ENCODE results near the gene RAB9A.

DNA sequence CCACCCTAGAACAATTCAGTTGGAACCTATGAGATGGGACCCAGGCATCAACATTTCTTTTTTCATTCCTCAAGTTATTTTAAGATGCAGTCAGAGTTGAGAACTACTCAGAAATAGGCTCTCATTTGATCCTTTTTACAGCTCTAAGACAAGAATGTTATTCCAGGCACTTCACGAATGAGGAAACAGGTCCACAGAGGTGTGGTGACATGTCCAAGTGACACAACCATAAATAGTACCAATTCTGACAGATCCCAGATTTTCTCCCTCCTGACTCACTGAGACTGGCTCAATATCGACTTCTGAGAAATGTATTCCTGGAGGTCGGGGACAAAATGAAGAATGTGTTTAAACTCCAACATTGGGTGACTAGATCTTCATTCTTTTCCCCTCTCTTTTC lies 24.9 kb upstream of the RAB9A start:
- TF ChIP-seq, protein P1, sequence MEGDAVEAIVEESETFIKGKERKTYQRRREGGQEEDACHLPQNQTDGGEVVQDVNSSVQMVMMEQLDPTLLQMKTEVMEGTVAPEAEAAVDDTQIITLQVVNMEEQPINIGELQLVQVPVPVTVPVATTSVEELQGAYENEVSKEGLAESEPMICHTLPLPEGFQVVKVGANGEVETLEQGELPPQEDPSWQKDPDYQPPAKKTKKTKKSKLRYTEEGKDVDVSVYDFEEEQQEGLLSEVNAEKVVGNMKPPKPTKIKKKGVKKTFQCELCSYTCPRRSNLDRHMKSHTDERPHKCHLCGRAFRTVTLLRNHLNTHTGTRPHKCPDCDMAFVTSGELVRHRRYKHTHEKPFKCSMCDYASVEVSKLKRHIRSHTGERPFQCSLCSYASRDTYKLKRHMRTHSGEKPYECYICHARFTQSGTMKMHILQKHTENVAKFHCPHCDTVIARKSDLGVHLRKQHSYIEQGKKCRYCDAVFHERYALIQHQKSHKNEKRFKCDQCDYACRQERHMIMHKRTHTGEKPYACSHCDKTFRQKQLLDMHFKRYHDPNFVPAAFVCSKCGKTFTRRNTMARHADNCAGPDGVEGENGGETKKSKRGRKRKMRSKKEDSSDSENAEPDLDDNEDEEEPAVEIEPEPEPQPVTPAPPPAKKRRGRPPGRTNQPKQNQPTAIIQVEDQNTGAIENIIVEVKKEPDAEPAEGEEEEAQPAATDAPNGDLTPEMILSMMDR (conservative IDR thresholded peaks at IDR 0.05), result no peak
- TF ChIP-seq ZFX (IDR thresholded peaks at IDR 0.05), result no peak
